ENCODE results near the gene ZCCHC2. TPM values are rescaled to one million over a fixed set of nuclear protein-coding genes. Genes with fewer than 3 reads are reported as not detected.

ZCCHC2 gene
- total RNA-seq, 2 experiments from 2014 or later, result 51.7 to 52.3 TPM

DNA sequence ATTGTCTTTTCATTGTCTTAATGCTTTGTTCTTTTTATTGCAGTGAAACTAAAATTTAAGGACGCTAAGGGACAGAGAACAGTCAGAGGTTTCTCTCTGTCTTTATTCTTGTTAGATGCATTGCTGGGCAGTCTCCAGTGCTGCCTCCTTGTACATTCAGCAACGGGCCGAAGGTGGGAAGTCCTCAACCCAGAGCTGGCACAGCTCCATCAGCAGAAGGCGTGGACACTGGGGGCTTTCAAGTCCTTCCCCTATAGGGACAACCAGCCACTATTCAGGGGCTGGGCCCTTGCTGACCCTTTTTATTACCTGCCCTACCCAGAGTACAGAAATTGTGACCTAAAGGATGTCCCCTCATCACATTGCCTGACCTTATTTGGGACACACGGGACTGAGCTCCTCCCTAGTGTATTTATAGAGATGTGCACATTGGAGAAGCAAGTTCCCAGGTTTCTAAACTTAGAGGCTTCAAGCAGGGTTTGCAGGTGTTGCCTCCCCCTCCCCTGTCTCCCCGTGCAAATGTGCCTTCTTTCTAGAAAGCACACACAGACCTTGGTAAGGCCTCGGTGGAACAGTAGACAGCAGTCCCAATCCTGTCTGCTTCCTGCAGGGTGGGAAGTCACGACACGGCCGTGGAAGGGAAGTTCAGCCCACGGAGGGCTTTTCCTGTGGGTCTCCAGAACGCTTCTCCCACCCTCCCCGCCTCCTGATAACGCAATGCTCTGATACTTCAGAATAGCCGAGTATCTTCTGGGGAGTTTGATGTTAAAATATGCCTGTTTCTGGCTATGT is 68.2 kb downstream of the ZCCHC2 start:
- Mint-ChIP-seq H3K27me3 (peaks cover 12% of the 10 kb centered on the region), H3K4me1 (peaks cover 12% of the 10 kb centered on the region), H3K4me3 (no peak overlapping the region), H3K9me3 (no peaks in the 10 kb centered on the region), H3K27ac (no peak overlapping the region), H3K36me3 (ENCODE audit: low read depth) (peaks cover 12% of the 10 kb centered on the region)
- DNase-seq, result no peak
- ChIA-PET POLR2A (no interaction called here), CTCF (no interaction called here)

DNA sequence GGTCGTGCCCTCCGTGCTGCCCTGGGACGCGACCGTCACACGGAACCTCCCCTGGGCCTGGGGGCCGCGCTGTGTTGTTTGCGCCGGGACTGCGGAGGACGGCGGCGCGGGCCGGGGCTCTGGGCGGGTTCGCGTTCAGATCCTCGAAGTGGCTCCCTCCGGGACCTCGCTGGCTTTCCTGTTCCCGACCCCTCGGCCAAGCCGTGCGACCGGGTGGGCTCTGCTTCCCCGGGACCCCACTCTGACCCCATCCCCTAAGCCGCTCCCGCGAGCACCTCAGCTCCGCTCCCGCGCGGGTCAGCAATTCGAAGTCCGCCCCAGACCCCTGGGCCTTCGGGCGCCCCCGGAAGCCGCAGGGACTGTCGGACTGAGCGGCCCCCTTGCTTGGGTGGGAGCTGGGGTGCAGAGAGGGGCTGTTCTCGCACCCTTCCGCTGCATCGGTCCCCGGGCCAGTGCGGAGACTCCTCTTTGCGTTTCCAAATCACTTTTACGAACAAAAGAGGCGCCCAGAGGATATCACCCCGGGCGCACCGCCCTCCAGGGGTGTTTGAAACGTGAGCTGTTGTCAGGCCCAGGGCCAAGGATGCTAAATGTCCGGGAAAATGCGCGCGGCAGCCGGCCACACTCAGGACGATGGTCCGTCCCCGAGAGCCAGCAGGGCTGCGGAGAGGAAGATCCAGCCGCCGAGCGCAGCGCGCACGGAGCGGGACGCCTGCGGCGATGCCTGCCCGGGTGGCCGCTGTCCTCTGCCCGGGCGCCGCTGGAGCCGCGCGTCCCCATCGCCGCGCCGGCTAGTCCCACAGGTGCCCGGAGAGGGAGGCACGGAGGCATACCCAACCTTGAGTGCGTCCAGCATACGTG is 73.5 kb downstream of the ZCCHC2 start:
- H3K4me1 Mint-ChIP-seq, result peaks cover 4% of the 10 kb centered on the region
- no peak for DNase-seq
- ChIA-PET POLR2A (no interaction called here), CTCF (no interaction called here)
- H3K36me3 Mint-ChIP-seq (ENCODE audit: low read depth), result no peaks in the 10 kb centered on the region
- no peak overlapping the region for H3K27ac Mint-ChIP-seq
- H3K27me3 Mint-ChIP-seq, result peaks cover 53% of the 10 kb centered on the region
- no peaks in the 10 kb centered on the region for H3K9me3 Mint-ChIP-seq
- H3K4me3 Mint-ChIP-seq, result peak overlapping the region; percentile 35

DNA sequence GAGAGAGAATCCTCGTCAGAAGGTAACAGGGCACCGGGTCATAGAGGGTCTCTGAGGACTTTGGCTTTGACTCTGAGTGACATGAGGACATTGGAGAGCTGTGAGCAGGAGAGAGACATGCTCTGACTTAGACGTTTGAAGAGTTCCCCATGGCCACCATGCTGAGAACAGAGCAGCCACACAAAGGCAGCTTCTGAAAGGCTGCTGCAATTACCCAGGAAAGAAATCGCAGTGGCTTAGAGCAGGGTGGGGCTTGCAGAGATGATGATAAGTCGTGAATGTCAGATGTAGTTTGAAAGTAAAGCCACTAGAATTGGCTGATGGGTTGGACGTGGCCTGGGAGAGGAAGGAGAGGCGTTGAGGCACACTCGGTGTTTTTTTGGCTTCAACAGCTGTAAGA is 79.0 kb downstream of the ZCCHC2 start:
- no peaks in the 10 kb centered on the region for H3K36me3 Mint-ChIP-seq (ENCODE audit: low read depth)
- peaks cover 61% of the 10 kb centered on the region for H3K27me3 Mint-ChIP-seq
- H3K9me3 Mint-ChIP-seq, result no peaks in the 10 kb centered on the region
- H3K27ac Mint-ChIP-seq, result no peak overlapping the region
- POLR2A ChIA-PET, result no interaction called here
- H3K4me1 Mint-ChIP-seq, result peaks cover 4% of the 10 kb centered on the region
- no peak for DNase-seq
- no peak overlapping the region for H3K4me3 Mint-ChIP-seq
- CTCF ChIA-PET, result no interaction called here

DNA sequence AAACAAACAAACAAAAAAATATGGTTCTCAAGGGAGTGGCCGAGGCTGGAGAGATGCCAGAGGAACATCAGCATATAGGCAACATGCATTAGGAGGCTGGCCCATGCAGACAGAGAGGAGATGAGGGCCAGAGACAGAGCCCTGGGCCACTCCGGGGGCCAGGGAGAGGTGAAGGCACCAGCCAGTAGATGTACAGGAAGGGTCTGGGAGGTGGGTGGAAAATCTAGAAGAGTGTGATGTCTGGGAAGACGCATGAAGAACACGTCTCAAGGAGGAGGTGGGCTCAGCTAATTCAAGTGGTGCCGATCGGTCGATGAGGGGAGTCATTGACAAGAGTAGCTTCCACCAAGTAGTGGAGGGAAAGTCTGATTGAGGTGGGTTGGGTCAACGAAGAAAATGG is 79.9 kb downstream of the ZCCHC2 start:
- Mint-ChIP-seq H3K4me1 (no peaks in the 10 kb centered on the region), H3K9me3 (no peaks in the 10 kb centered on the region), H3K4me3 (no peak overlapping the region), H3K27me3 (peaks cover 57% of the 10 kb centered on the region), H3K27ac (no peak overlapping the region), H3K36me3 (ENCODE audit: low read depth) (no peaks in the 10 kb centered on the region)
- no peak for DNase-seq
- POLR2A ChIA-PET, result no interaction called here
- CTCF ChIA-PET, result no interaction called here

DNA sequence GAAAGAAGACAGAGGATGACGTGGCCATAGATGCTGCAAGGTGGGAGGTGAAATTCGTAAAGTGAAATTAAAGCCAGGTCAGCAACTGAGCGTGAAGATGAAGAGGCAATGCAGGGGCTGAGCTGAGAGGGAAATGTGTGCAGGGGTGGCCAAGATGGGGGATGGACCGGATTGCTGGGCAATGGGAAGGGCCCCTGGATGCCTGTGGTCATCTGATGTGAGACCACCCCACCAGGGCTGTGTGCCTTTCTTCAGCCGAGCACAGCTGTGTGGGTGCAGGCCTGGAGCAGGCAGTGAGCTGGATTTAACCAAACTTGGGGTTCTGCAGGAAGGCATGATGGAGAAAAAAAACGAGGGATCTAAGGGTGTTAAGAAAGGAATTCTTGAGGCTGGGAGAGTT is 80.4 kb downstream of the ZCCHC2 start:
- H3K27me3 Mint-ChIP-seq, result peaks cover 55% of the 10 kb centered on the region
- no peak for DNase-seq
- H3K4me1 Mint-ChIP-seq, result no peaks in the 10 kb centered on the region
- no peak overlapping the region for H3K4me3 Mint-ChIP-seq
- ChIA-PET POLR2A (no interaction called here), CTCF (no interaction called here)
- no peaks in the 10 kb centered on the region for H3K36me3 Mint-ChIP-seq (ENCODE audit: low read depth)
- no peaks in the 10 kb centered on the region for H3K9me3 Mint-ChIP-seq
- no peak overlapping the region for H3K27ac Mint-ChIP-seq

DNA sequence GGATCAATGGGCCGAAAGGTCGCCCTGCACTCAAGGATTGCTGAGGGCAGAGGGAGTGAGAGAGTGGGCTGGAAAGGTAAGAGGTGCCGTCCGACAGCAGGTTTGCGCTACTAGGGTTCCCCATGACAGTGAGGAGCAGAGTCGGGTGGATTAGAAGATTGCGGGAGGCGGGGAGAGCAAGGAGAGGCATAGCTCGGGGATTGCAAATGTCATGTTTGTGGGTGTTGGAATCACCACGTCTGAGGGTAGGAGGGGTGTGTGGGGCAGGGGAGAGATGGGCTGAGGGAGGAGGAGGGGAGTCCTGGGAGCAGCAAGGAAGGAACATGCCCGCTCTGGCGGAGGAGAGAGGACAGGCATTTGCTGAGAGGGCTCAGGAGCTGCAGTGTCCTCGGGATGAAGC is 81.2 kb downstream of the ZCCHC2 start:
- no peak overlapping the region for H3K4me3 Mint-ChIP-seq
- H3K36me3 Mint-ChIP-seq (ENCODE audit: low read depth), result no peaks in the 10 kb centered on the region
- H3K4me1 Mint-ChIP-seq, result no peaks in the 10 kb centered on the region
- ChIA-PET CTCF (no interaction called here), POLR2A (no interaction called here)
- no peak overlapping the region for H3K27ac Mint-ChIP-seq
- peaks cover 48% of the 10 kb centered on the region for H3K27me3 Mint-ChIP-seq
- H3K9me3 Mint-ChIP-seq, result no peaks in the 10 kb centered on the region
- DNase-seq, result no peak

DNA sequence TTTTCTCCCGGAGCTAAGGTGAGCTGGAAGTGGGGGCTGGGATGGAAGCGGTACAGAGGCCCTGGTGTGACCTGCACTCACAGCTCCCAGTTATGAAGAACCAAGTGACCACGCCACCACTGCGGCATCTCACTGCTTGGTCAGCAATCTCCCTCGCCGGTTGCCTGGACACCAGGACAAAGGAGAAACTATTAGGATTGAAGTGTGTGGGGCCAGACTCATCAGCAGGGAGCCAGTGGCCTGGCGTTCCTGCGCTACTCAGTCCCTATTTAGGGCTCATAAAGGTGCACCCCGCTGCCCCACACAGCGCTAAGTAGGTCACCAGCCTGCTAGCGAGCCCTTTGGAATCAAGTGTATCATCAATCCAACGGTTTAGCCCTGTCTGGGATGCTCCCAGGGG is 82.9 kb downstream of the ZCCHC2 start:
- ChIA-PET POLR2A (no interaction called here), CTCF (interaction anchor here (0.6 to 0.7 kb wide), 2 partner anchors 82 to 341 kb away, joined by 3 to 5 read pairs; no protein-coding TSS in a partner anchor)
- no peak for DNase-seq
- H3K27me3 Mint-ChIP-seq, result peaks cover 39% of the 10 kb centered on the region
- H3K4me3 Mint-ChIP-seq, result no peak overlapping the region
- no peaks in the 10 kb centered on the region for H3K9me3 Mint-ChIP-seq
- no peaks in the 10 kb centered on the region for H3K4me1 Mint-ChIP-seq
- no peaks in the 10 kb centered on the region for H3K36me3 Mint-ChIP-seq (ENCODE audit: low read depth)
- H3K27ac Mint-ChIP-seq, result no peak overlapping the region

DNA sequence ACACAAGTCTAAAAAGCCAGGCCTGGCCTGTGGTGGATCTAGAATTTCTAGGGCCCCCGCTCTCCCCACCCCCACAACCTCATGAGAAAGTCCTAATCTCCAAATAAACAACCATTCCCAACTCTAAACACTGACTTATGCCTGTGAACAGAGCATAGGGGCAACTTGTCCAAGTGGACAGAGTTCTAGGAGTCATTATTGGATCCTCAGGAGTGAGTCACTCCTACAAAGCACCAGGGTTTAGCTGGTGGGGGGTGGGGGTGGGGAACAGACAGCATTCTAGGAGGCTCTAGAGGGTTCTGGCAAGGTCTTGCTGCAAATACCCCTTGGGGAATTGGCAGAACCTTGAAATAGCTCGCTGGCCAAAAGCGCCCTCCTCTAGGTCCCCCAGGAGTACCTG is 83.3 kb downstream of the ZCCHC2 start:
- Mint-ChIP-seq H3K4me1 (no peaks in the 10 kb centered on the region), H3K9me3 (no peaks in the 10 kb centered on the region), H3K36me3 (ENCODE audit: low read depth) (no peaks in the 10 kb centered on the region), H3K27ac (no peak overlapping the region), H3K4me3 (no peak overlapping the region), H3K27me3 (peaks cover 37% of the 10 kb centered on the region)
- no peak for DNase-seq
- ChIA-PET CTCF (no interaction called here), POLR2A (no interaction called here)

DNA sequence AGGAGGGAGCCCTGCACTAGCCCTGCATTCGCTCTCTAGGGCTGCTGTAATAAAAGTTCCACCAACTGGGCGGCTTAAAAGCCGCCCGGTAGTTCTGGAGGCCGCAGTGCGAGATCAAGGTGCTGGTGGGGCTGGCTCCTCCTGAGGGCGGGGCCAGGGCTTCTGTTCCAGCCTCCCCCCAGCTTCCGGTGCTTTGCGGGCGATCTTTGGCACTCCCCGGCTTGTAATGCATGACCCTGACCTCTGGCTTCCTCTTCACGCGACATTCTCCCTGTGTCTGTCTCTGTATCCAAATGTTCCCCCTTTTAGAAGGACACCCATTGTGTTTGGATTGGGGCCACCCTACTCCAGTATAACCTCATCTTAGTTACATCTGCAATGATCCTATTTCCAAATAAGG is 84.5 kb downstream of the ZCCHC2 start:
- no peaks in the 10 kb centered on the region for H3K9me3 Mint-ChIP-seq
- CTCF ChIA-PET, result no interaction called here
- H3K4me3 Mint-ChIP-seq, result no peak overlapping the region
- no peaks in the 10 kb centered on the region for H3K4me1 Mint-ChIP-seq
- DNase-seq, result no peak
- no peaks in the 10 kb centered on the region for H3K36me3 Mint-ChIP-seq (ENCODE audit: low read depth)
- peaks cover 27% of the 10 kb centered on the region for H3K27me3 Mint-ChIP-seq
- no peak overlapping the region for H3K27ac Mint-ChIP-seq
- POLR2A ChIA-PET, result no interaction called here

DNA sequence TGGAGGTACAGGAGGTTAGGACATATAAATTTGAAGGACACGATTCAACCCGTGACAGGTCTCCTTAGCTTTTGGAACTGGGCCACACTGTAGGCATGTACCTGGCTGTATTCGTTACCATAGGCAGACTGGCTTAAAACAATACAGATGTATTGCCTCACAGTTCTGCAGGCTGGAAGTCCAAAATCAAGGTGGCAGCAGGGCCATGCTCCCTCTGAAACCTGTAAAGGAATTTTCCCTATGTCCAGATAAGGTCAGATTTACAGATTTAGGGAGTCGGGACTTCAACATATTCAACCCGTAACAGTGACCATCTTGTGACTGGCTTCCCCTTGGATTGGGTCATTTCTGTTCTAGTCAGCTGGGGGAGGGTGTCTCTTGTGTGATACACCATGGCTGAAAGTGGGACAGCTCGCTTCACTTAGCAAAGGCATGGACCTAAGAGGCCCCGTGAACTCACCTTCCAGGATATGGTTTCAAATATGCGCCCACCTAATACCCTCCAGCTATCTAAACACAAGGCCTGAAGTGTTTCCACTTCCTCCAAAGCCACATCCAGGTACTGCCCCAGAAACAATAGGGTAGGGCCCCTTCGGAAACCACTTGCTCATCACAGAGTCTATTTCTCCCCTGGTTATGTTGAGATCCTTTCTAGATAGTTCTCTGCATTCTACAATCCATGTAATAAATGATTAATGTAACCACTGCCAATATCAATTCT is 85.0 kb downstream of the ZCCHC2 start:
- H3K36me3 Mint-ChIP-seq (ENCODE audit: low read depth), result no peaks in the 10 kb centered on the region
- no peak overlapping the region for H3K4me3 Mint-ChIP-seq
- ChIA-PET POLR2A (no interaction called here), CTCF (no interaction called here)
- no peaks in the 10 kb centered on the region for H3K9me3 Mint-ChIP-seq
- no peak overlapping the region for H3K27ac Mint-ChIP-seq
- peaks cover 28% of the 10 kb centered on the region for H3K27me3 Mint-ChIP-seq
- H3K4me1 Mint-ChIP-seq, result no peaks in the 10 kb centered on the region
- DNase-seq, result no peak

DNA sequence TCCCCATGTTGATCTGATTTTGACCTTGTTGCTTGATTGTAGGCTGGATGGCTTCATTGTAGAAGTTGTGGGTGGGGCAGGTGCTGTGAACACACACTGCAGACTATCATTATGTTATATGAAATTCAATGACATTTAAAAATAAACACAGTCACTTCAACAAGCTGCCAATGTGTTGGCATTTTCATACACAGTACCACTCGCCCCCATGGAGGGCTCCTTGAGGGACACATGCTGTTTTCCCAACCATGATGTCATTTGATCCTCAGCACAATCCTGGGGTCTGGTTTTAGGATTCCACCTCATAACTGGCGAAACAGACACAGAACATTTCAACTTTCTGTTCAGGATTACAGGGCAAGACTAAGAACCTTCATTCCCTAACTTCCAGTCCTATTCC is 86.9 kb downstream of the ZCCHC2 start:
- no peak for DNase-seq
- Mint-ChIP-seq H3K4me1 (no peaks in the 10 kb centered on the region), H3K27ac (no peak overlapping the region), H3K4me3 (no peak overlapping the region), H3K27me3 (peaks cover 26% of the 10 kb centered on the region), H3K9me3 (no peaks in the 10 kb centered on the region), H3K36me3 (ENCODE audit: low read depth) (no peaks in the 10 kb centered on the region)
- ChIA-PET POLR2A (no interaction called here), CTCF (no interaction called here)

DNA sequence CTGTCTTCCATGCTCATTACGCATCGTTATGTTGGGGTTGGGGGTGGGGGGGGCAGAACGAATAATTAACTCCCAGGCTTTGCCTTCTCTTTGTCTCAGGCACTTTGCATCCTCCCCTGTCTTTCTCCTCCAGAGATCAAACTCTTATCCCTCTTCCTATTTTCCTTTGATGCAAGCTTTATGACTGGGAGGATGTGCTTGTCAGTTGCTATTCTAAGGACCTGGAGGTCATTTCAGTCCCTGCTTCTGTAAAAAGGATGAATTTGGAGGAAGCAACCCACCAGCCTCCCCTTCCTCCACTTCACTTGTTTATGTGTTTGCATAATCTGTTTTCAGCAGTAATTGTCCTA is 87.5 kb downstream of the ZCCHC2 start:
- no peaks in the 10 kb centered on the region for H3K4me1 Mint-ChIP-seq

DNA sequence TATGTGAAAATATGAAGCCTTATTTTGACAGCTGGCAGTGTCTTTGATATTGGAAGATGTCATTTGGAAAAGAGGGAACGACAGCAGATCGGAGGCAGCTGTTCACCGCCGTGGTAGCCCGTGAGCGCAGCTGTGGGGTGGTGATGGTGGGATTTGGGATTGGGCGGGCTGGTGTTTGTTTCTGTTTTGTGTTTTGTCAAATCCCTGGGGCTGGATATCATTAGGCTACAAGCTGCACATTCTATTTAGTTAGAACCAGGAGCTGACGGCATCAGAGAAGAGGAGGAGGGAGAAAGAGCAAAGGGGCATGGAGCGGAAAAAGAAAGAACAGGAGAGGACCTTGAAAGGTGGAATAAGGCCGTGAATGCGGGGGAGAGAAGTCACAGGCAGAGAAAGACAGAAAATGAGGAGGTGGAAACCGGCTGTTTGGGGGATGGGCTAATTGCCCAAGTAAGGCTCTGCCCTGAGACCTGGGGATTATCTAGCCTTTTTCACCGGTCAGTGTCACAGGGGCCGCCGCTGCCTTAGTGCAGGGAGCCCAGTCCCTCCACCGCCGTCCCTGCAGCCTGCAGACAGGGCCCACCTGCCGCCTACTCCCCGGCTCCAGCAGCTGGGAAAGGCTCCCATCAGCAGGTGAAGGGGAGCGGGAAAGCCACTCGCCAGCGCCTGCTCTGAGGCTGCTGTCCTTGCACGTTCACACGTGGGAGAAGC is 88.0 kb downstream of the ZCCHC2 start:
- DNase-seq, result no peak
- Mint-ChIP-seq H3K4me3 (no peak overlapping the region), H3K4me1 (no peaks in the 10 kb centered on the region), H3K27me3 (peaks cover 34% of the 10 kb centered on the region), H3K27ac (no peak overlapping the region), H3K36me3 (ENCODE audit: low read depth) (no peaks in the 10 kb centered on the region), H3K9me3 (no peaks in the 10 kb centered on the region)
- POLR2A ChIA-PET, result no interaction called here
- CTCF ChIA-PET, result no interaction called here

More for the DNA sequence above, 87.5 kb downstream of the ZCCHC2 start:
- Mint-ChIP-seq H3K4me3 (no peak overlapping the region), H3K27ac (no peak overlapping the region), H3K36me3 (ENCODE audit: low read depth) (no peaks in the 10 kb centered on the region), H3K27me3 (peaks cover 31% of the 10 kb centered on the region), H3K9me3 (no peaks in the 10 kb centered on the region)
- POLR2A ChIA-PET, result no interaction called here
- CTCF ChIA-PET, result no interaction called here
- no peak for DNase-seq
